Measurements from ENCODE around the gene UNC5C. TPM values are rescaled to one million over a fixed set of nuclear protein-coding genes. Genes with fewer than 3 reads are reported as not detected.
"Not testable (repeated sequence)": the region's sequence is repeated elsewhere in the genome, so short reads cannot be mapped to it uniquely, and the experiment has no call there.

The UNC5C gene
- total and polyA plus RNA-seq, 4 experiments from 2014 or later = not detected

GRCh38 chr4:95178938-95179337 lies 369.8 kb downstream of the UNC5C start:
- H3K4me1 ChIP-seq (ENCODE audit: insufficient read depth, low read length) = no peaks in the 10 kb centered on the region
- H3K9me3 ChIP-seq (ENCODE audit: control insufficient read depth in 1 of 2, low read length in 2 of 2) = no peaks in the 10 kb centered on the region
- no peak overlapping the region for H3K27ac ChIP-seq (ENCODE audit: low read depth, low read length)
- Mint-ChIP-seq H3K36me3 (no peaks in the 10 kb centered on the region), H3K27ac (no peak overlapping the region), H3K27me3 (no peaks in the 10 kb centered on the region), H3K9me3 (peaks cover 0 to 8% (median 6%) of the 10 kb centered on the region in 8 donors), H3K4me3 (no peak overlapping the region), H3K4me1 (peaks cover 0 to 8% (median 0%) of the 10 kb centered on the region in 4 donors)
- intact Hi-C loops (cut with micrococcal nuclease) = no loop called here
- ChIA-PET CTCF (ENCODE audit: partially characterized antibody) (interaction anchor here (1.8 kb wide), 1 partner anchor 22 kb away, joined by 3 read pairs; no protein-coding TSS in a partner anchor), POLR2A (ENCODE audit: partially characterized antibody) (no interaction called here)
- no peak for DNase-seq
- H3K4me3 ChIP-seq (ENCODE audit: low read length in 2 of 2) = no peak overlapping the region
- H3K27me3 ChIP-seq (ENCODE audit: insufficient read depth, low read length) = no peaks in the 10 kb centered on the region
- H3K36me3 ChIP-seq (ENCODE audit: insufficient read depth, low read length) = no peaks in the 10 kb centered on the region

DNA sequence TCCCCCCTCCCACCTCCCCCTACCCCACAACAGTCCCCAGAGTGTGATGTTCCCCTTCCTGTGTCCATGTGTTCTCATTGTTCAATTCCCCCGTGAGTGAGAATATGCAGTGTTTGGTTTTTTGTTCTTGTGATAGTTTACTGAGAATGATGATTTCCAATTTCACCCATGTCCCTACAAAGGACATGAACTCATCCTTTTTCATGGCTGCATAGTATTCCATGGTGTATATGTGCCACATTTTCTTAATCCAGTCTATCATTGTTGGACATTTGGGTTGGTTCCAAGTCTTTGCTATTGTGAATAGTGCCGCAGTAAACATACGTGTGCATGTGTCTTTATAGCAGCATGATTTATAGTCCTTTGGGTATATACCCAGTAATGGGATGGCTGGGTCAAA lies 377.4 kb downstream of the UNC5C start:
- H3K4me3 ChIP-seq (ENCODE audit: low read length in 2 of 2); H3K9me3 Mint-ChIP-seq; H3K4me3 Mint-ChIP-seq; H3K36me3 ChIP-seq (ENCODE audit: insufficient read depth, low read length); DNase-seq; CTCF ChIA-PET (ENCODE audit: partially characterized antibody); H3K27me3 Mint-ChIP-seq; POLR2A ChIA-PET (ENCODE audit: partially characterized antibody); intact Hi-C loops (cut with micrococcal nuclease); H3K27ac ChIP-seq (ENCODE audit: low read depth, low read length); H3K4me1 Mint-ChIP-seq; H3K27me3 ChIP-seq (ENCODE audit: insufficient read depth, low read length); H3K4me1 ChIP-seq (ENCODE audit: insufficient read depth, low read length); H3K27ac Mint-ChIP-seq; H3K36me3 Mint-ChIP-seq; H3K9me3 ChIP-seq (ENCODE audit: control insufficient read depth in 1 of 2, low read length in 2 of 2): not testable (repeated sequence)

- Mint-ChIP-seq H3K4me3 (no peak overlapping the region), H3K36me3 (no peaks in the 10 kb centered on the region), H3K27me3 (peaks cover 0 to 2% of the 10 kb centered on the region in 2 donors), H3K4me1 (peaks cover 0 to 2% (median 0%) of the 10 kb centered on the region in 4 donors), H3K27ac (no peak overlapping the region), H3K9me3 (no peaks in the 10 kb centered on the region)
- intact Hi-C loops (cut with micrococcal nuclease) = no loop called here
- H3K9me3 ChIP-seq (ENCODE audit: control insufficient read depth in 1 of 2, low read length in 2 of 2) = no peaks in the 10 kb centered on the region
- no peaks in the 10 kb centered on the region for H3K4me1 ChIP-seq (ENCODE audit: insufficient read depth, low read length)
- ChIA-PET CTCF (ENCODE audit: partially characterized antibody) (interaction anchor here (0.8 to 1.7 kb wide), 2 partner anchors 11 to 14 kb away, joined by 5 to 6 read pairs; no protein-coding TSS in a partner anchor), POLR2A (ENCODE audit: partially characterized antibody) (interaction anchor here (0.5 kb wide), 1 partner anchor 801 kb away, joined by 3 read pairs; no protein-coding TSS in a partner anchor)
- H3K27ac ChIP-seq (ENCODE audit: low read depth, low read length) = no peak overlapping the region
- no peaks in the 10 kb centered on the region for H3K36me3 ChIP-seq (ENCODE audit: insufficient read depth, low read length)
- no peak overlapping the region for H3K4me3 ChIP-seq (ENCODE audit: low read length in 2 of 2)
- H3K27me3 ChIP-seq (ENCODE audit: insufficient read depth, low read length) = no peaks in the 10 kb centered on the region
- no peak for DNase-seq
Observed at GRCh38 chr4:95170176-95170575, 378.6 kb downstream of the UNC5C start.

DNA sequence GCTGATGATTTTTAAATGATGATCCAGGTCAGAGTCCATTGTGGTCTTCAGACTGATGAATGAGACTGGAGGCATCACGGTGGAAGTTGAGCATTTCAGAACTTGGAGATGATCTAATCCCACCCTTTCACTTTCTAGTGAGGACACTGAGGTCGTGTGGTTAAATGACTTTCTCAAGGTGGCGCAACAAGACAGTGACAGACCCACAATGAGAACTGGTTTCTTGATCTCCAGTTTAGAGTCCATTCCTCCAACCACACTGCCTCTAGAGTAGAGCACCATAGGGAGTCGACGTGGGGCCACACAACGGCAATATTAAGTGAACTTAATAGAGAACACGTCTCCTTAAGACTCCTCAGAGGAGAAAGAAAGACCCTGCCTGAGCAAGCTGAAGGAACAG lies 381.0 kb downstream of the UNC5C start:
- no peak for DNase-seq
- intact Hi-C loops (cut with micrococcal nuclease) = loop anchor here (10.0 kb wide), 1 partner anchor 347 kb away; no protein-coding TSS in a partner anchor
- Mint-ChIP-seq H3K36me3 (no peaks in the 10 kb centered on the region), H3K27me3 (peaks cover 2 to 3% of the 10 kb centered on the region in 2 donors), H3K4me3 (no peak overlapping the region), H3K27ac (peak overlapping the region in 1 of 7 donors; percentile 56), H3K9me3 (no peaks in the 10 kb centered on the region), H3K4me1 (peaks cover 0 to 2% (median 0%) of the 10 kb centered on the region in 4 donors)
- H3K27ac ChIP-seq (ENCODE audit: low read depth, low read length) = no peak overlapping the region
- H3K9me3 ChIP-seq (ENCODE audit: control insufficient read depth in 1 of 2, low read length in 2 of 2) = no peaks in the 10 kb centered on the region
- no peaks in the 10 kb centered on the region for H3K27me3 ChIP-seq (ENCODE audit: insufficient read depth, low read length)
- POLR2A ChIA-PET (ENCODE audit: partially characterized antibody) = no interaction called here
- CTCF ChIA-PET (ENCODE audit: partially characterized antibody) = interaction anchor here (0.8 to 2.0 kb wide), 5 partner anchors 11 to 21 kb away, joined by 3 to 5 read pairs (median 4); no protein-coding TSS in a partner anchor
- no peaks in the 10 kb centered on the region for H3K36me3 ChIP-seq (ENCODE audit: insufficient read depth, low read length)
- no peaks in the 10 kb centered on the region for H3K4me1 ChIP-seq (ENCODE audit: insufficient read depth, low read length)
- H3K4me3 ChIP-seq (ENCODE audit: low read length in 2 of 2) = no peak overlapping the region

DNA sequence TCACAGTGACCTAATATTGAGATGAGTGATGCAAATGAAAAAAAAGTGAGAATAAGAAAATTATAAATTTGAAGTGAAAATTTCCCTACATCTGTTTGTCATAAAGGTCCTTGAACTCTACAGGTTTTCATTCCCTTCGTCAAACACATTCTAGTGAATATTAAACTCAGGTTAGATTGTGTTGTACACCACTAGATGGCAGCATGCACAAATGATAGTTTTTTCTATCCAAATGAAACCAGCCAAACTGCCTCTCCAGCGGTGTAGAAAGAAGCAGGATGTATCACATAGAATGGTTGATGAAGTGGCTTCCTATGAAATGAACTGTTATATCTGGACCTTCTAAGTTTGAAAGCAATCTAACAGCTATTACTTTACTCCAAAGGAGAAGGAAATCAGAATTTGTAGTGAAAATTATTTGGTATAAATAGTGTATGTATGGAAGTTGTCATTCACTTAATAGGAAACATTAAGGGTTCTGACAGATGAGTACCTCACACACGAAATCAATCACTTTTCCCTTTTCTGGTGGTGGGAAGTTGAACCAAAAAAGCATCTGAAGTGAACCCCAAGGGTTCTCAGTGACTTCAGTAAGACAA lies 382.7 kb downstream of the UNC5C start:
- H3K27ac Mint-ChIP-seq = no peak overlapping the region
- no peak overlapping the region for H3K27ac ChIP-seq (ENCODE audit: low read depth, low read length)
- no peaks in the 10 kb centered on the region for H3K36me3 ChIP-seq (ENCODE audit: insufficient read depth, low read length)
- ChIA-PET POLR2A (ENCODE audit: partially characterized antibody) (no interaction called here), CTCF (ENCODE audit: partially characterized antibody) (interaction anchor here (0.9 to 2.4 kb wide), 8 partner anchors 9 to 1988 kb away, joined by 3 to 6 read pairs (median 3); no protein-coding TSS in a partner anchor)
- no peaks in the 10 kb centered on the region for H3K27me3 ChIP-seq (ENCODE audit: insufficient read depth, low read length)
- H3K4me1 Mint-ChIP-seq = peaks cover 0 to 2% (median 0%) of the 10 kb centered on the region in 4 donors
- no peak overlapping the region for H3K4me3 Mint-ChIP-seq
- no peak overlapping the region for H3K4me3 ChIP-seq (ENCODE audit: low read length in 2 of 2)
- H3K36me3 Mint-ChIP-seq = no peaks in the 10 kb centered on the region
- no peaks in the 10 kb centered on the region for H3K9me3 Mint-ChIP-seq
- peak; percentile 40 to 64 (median 54) for DNase-seq
- no peaks in the 10 kb centered on the region for H3K4me1 ChIP-seq (ENCODE audit: insufficient read depth, low read length)
- peaks cover 2 to 4% of the 10 kb centered on the region in 2 donors for H3K27me3 Mint-ChIP-seq
- H3K9me3 ChIP-seq (ENCODE audit: control insufficient read depth in 1 of 2, low read length in 2 of 2) = no peaks in the 10 kb centered on the region
- intact Hi-C loops (cut with micrococcal nuclease) = loop anchor here (10.0 kb wide), 1 partner anchor 349 kb away; no protein-coding TSS in a partner anchor

- no peak for DNase-seq
- Mint-ChIP-seq H3K4me3 (no peak overlapping the region), H3K9me3 (no peaks in the 10 kb centered on the region), H3K27ac (no peak overlapping the region), H3K27me3 (peaks cover 2 to 4% of the 10 kb centered on the region in 2 donors), H3K4me1 (peaks cover 0 to 5% (median 0%) of the 10 kb centered on the region in 4 donors), H3K36me3 (no peaks in the 10 kb centered on the region)
- ChIA-PET POLR2A (ENCODE audit: partially characterized antibody) (no interaction called here), CTCF (ENCODE audit: partially characterized antibody) (interaction anchor here (2.0 kb wide), 1 partner anchor 12 kb away, joined by 5 read pairs; no protein-coding TSS in a partner anchor)
- no peaks in the 10 kb centered on the region for H3K36me3 ChIP-seq (ENCODE audit: insufficient read depth, low read length)
- H3K4me1 ChIP-seq (ENCODE audit: insufficient read depth, low read length) = no peaks in the 10 kb centered on the region
- intact Hi-C loops (cut with micrococcal nuclease) = loop anchor here (10.0 kb wide), 1 partner anchor 352 kb away; no protein-coding TSS in a partner anchor
- no peaks in the 10 kb centered on the region for H3K9me3 ChIP-seq (ENCODE audit: control insufficient read depth in 1 of 2, low read length in 2 of 2)
- no peak overlapping the region for H3K4me3 ChIP-seq (ENCODE audit: low read length in 2 of 2)
- no peak overlapping the region for H3K27ac ChIP-seq (ENCODE audit: low read depth, low read length)
- no peaks in the 10 kb centered on the region for H3K27me3 ChIP-seq (ENCODE audit: insufficient read depth, low read length)
Observed at GRCh38 chr4:95162867-95163266, 385.9 kb downstream of the UNC5C start.

- H3K9me3 ChIP-seq (ENCODE audit: control insufficient read depth in 1 of 2, low read length in 2 of 2) = no peaks in the 10 kb centered on the region
- POLR2A ChIA-PET (ENCODE audit: partially characterized antibody) = no interaction called here
- no peaks in the 10 kb centered on the region for H3K27me3 ChIP-seq (ENCODE audit: insufficient read depth, low read length)
- CTCF ChIA-PET (ENCODE audit: partially characterized antibody) = interaction anchor here (0.9 to 1.4 kb wide), 3 partner anchors 13 to 42 kb away, joined by 3 read pairs; no protein-coding TSS in a partner anchor
- no peaks in the 10 kb centered on the region for H3K4me1 ChIP-seq (ENCODE audit: insufficient read depth, low read length)
- H3K36me3 Mint-ChIP-seq = no peaks in the 10 kb centered on the region
- peaks cover 0 to 5% (median 0%) of the 10 kb centered on the region in 4 donors for H3K4me1 Mint-ChIP-seq
- no peak overlapping the region for H3K4me3 ChIP-seq (ENCODE audit: low read length in 2 of 2)
- no peaks in the 10 kb centered on the region for H3K9me3 Mint-ChIP-seq
- peaks cover 2 to 4% of the 10 kb centered on the region in 2 donors for H3K27me3 Mint-ChIP-seq
- no peak overlapping the region for H3K27ac Mint-ChIP-seq
- H3K4me3 Mint-ChIP-seq = no peak overlapping the region
- DNase-seq = no peak
- no peak overlapping the region for H3K27ac ChIP-seq (ENCODE audit: low read depth, low read length)
- H3K36me3 ChIP-seq (ENCODE audit: insufficient read depth, low read length) = no peaks in the 10 kb centered on the region
- intact Hi-C loops (cut with micrococcal nuclease) = loop anchor here (10.0 kb wide), 1 partner anchor 353 kb away; no protein-coding TSS in a partner anchor
Observed at GRCh38 chr4:95161781-95162469, 386.8 kb downstream of the UNC5C start.

Data from CD4-positive, alpha-beta memory T cell (primary cell).